K562 (cell line): ENCODE measurements around the gene NXF3. TPM values are rescaled to one million over a fixed set of nuclear protein-coding genes. Genes with fewer than 3 reads are reported as not detected.
"Not testable (repeated sequence)": the region's sequence is repeated elsewhere in the genome, so short reads cannot be mapped to it uniquely, and the experiment has no call there.

ENCODE experiments used
- ATAC-seq: fragments of 200-7000 bp; cut with Tn5 transposase; 3 replicates; pipeline ENCODE4 v1.9.1; 2020; ENCODE audit warnings: moderate library complexity
- BruUV-seq: library from RNA; stranded (reverse); fragments of 400-500 nt; replicated peaks from 2 replicates; lab custom pipeline; 2021; lab: Mats Ljungman, UMichigan
- CTCF ChIA-PET: fragments of 300-600 bp; formaldehyde crosslinking; extraction: SDS; loops from one replicate; lab custom pipeline; 2021; ENCODE audit warnings: low intra/inter-chr PET ratio; lab: Yijun Ruan, JAX
- POLR2A ChIA-PET: fragments of 300-600, 350-650 bp; sonication (Branson Sonifier 250); formaldehyde crosslinking; extraction: SDS; loops from one replicate; lab custom pipeline; 2021; ENCODE audit warnings: antibody characterized with exemption, inconsistent platforms; lab: Yijun Ruan, JAX
- DNase-seq, 4 experiments: peaks; one replicate each; pipeline versions ENCODE4 v3.0.0 to v3.0.0-alpha.2; 2011 to 2018; ENCODE audit warnings: low spot score in 3 of 4, mixed read lengths in 3 of 4; ENCODE audit errors: extremely low read depth in 1 of 4
- FAIRE-seq: peaks from 2 replicates; lab custom pipeline; 2011; peaks lifted over from hg19 to GRCh38; lab: Jason Lieb, UNC
- H2AFZ ChIP-seq: 2 replicates; pipeline ENCODE4 v1.6.0; 2011; ENCODE audit warnings: low read depth, low read length, control low read depth, inconsistent platforms
- H3K27ac ChIP-seq: fragments of 200-600 bp; 3 replicates; pipeline ENCODE4 v1.8.0; 2011; ENCODE audit warnings: low read depth, mild to moderate bottlenecking, control low read depth, inconsistent platforms, low read length, moderate library complexity, mixed read lengths; ENCODE audit errors: extremely low read depth
- H3K27me3 ChIP-seq, 2 experiments: fragments of 300-600 bp in 1 of 2; 2 replicates in 1 of 2; 3 replicates in 1 of 2; pipeline versions ENCODE4 v1.6.0 to v1.8.0; 2011; ENCODE audit warnings: inconsistent platforms in 2 of 2, low read length in 2 of 2, mild to moderate bottlenecking in 1 of 2, mixed read lengths in 1 of 2, moderate library complexity in 1 of 2; ENCODE audit not compliant: control insufficient read depth in 2 of 2, insufficient read depth in 2 of 2
- H3K36me3 ChIP-seq: fragments of 300-600 bp; 3 replicates; pipeline ENCODE4 v1.8.0; 2011; ENCODE audit warnings: mild to moderate bottlenecking, low read length, inconsistent platforms; ENCODE audit not compliant: control insufficient read depth, insufficient read depth
- H3K4me1 ChIP-seq, 2 experiments: fragments of 200-600 bp in 1 of 2; replicated peaks in 1 of 2; 2 replicates in 1 of 2; 3 replicates in 1 of 2; pipeline versions ENCODE4 v1.5.1 to v1.8.0; 2011; ENCODE audit warnings: inconsistent platforms in 2 of 2, low read length in 2 of 2, mild to moderate bottlenecking in 1 of 2, mixed read lengths in 1 of 2, moderate library complexity in 1 of 2; ENCODE audit not compliant: control insufficient read depth in 2 of 2, insufficient read depth in 2 of 2
- H3K4me2 ChIP-seq: 2 replicates; pipeline ENCODE4 v1.6.1; 2011; ENCODE audit warnings: low read length, control low read depth, inconsistent platforms, mixed read lengths; ENCODE audit not compliant: insufficient read depth
- H3K4me3 ChIP-seq: fragments of 200-600 bp; sonication (generic), shearing (Covaris generic); 2 replicates; pipeline ENCODE4 v1.5.1; 2016; ENCODE audit warnings: control low read depth, inconsistent platforms
- H3K79me2 ChIP-seq: fragments of 200-600 bp; 3 replicates; pipeline ENCODE4 v1.8.0; 2011; ENCODE audit warnings: low read length, inconsistent platforms; ENCODE audit not compliant: control insufficient read depth, insufficient read depth
- H3K9ac ChIP-seq, 2 experiments: 2 replicates each; pipeline versions ENCODE4 v1.6.0 to v1.6.1; 2011; ENCODE audit warnings: low read depth in 2 of 2, low read length in 2 of 2, control low read depth in 1 of 2, inconsistent platforms in 1 of 2, mild to moderate bottlenecking in 1 of 2, mixed read lengths in 1 of 2; ENCODE audit not compliant: insufficient read depth in 1 of 2
- H3K9me1 ChIP-seq: one replicate; pipeline ENCODE4 v1.6.0; 2011; ENCODE audit warnings: inconsistent platforms, mild to moderate bottlenecking, low read length, moderate library complexity; ENCODE audit not compliant: control insufficient read depth, insufficient read depth
- H3K9me3 ChIP-seq: replicated peaks from 2 replicates; pipeline ENCODE4 v1.5.1; 2011; ENCODE audit warnings: low read depth, low read length, inconsistent platforms; ENCODE audit not compliant: control insufficient read depth, insufficient read depth
- H4K20me1 ChIP-seq: replicated peaks from 2 replicates; pipeline ENCODE4 v1.6.1; 2011; ENCODE audit warnings: low read length, inconsistent platforms, mixed read lengths; ENCODE audit not compliant: control insufficient read depth, insufficient read depth
- MEF2D ChIP-seq: conservative IDR thresholded peaks from 2 replicates; pipeline ENCODE4 v1.6.1; 2016; ENCODE audit warnings: low read depth, missing genetic modification characterization, missing compliant biosample characterization
- NFE2L1 ChIP-seq: fragments of 450-650 bp; IDR thresholded peaks from 2 replicates; pipeline ENCODE4 v1.6.1; 2016; ENCODE audit warnings: missing genetic modification characterization, low read depth, mild to moderate bottlenecking, missing compliant biosample characterization, moderate library complexity, borderline replicate concordance
- RFX1 ChIP-seq: fragments of 450-650 bp; IDR thresholded peaks from 2 replicates; pipeline ENCODE4 v1.6.1; 2016; ENCODE audit warnings: mild to moderate bottlenecking, moderate library complexity
- ZNF384 ChIP-seq: IDR thresholded peaks from 2 replicates; pipeline ENCODE4 v1.6.1; 2012; ENCODE audit warnings: low read depth, low read length, improper control_type of control experiment
- WGBS: fragments of 100-300 bp; shearing (Covaris generic); methylation state at CpG from one replicate; pipeline ENCODE4 v1.1.6; 2016; ENCODE audit warnings: low coverage, mixed read lengths; ENCODE audit not compliant: insufficient coverage; ENCODE audit errors: missing lambda C conversion rate; 5-methylcytosine and 5-hydroxymethylcytosine counted together
- in situ Hi-C: fragments of 300-500 bp; cut with MboI; formaldehyde crosslinking; loops from 4 replicates; pipeline ENCODE4 v1.15.0; 2018; ENCODE audit warnings: inconsistent platforms, mixed read lengths
- intact Hi-C: fragments of 100-400 bp; cut with micrococcal nuclease; formaldehyde crosslinking; loops from 2 replicates; pipeline ENCODE4 v1.14.2; 2022
- polyA plus RNA-seq, 8 experiments: library from polyadenylated mRNA; depleted of rRNA in 4 of 8; stranded (reverse) in 5 of 8; unstranded in 3 of 8; fragments of >200 nt; fragmentation: Nextera tagmentation in 2 of 8; fragmentation: Illumina TruSeq in 1 of 8; extraction: Ambion mirVana in 2 of 8; extraction: Trizol in 1 of 8; gene quantifications; 2 replicates each; pipeline versions ENCODE4 v1.2.1 to v1.2.3, GENCODE V29; 2011 to 2014; ENCODE audit warnings: inconsistent platforms in 1 of 8, missing spikeins in 1 of 8
- total RNA-seq, 7 experiments: library from RNA; depleted of rRNA in 6 of 7; stranded (reverse); fragments of >200 nt in 6 of 7; fragmentation: Illumina TruSeq in 2 of 7; extraction: Trizol in 2 of 7; gene quantifications; 2 replicates each; pipeline versions ENCODE4 v1.2.1 to v1.2.3, GENCODE V29; 2011 to 2021; ENCODE audit warnings: low replicate concordance in 1 of 7
- TF ChIP-seq, protein P1 (sequence below): fragments of 250-450 bp; sonication (Bioruptor Pico); IDR thresholded peaks from 2 replicates; pipeline ENCODE4 v1.4.0; 2020
- TF ChIP-seq, protein P2 (sequence below): fragments of 450-650 bp; IDR thresholded peaks from 2 replicates; pipeline ENCODE4 v1.6.1; 2016

Gene NXF3
- total and polyA plus RNA-seq, 9 of the 15 experiments (the other 6 are each of a cell fraction or from before 2014, with no cell fraction given), result 0.18 to 0.40 (median 0.28) TPM; not detected in 2

DNA sequence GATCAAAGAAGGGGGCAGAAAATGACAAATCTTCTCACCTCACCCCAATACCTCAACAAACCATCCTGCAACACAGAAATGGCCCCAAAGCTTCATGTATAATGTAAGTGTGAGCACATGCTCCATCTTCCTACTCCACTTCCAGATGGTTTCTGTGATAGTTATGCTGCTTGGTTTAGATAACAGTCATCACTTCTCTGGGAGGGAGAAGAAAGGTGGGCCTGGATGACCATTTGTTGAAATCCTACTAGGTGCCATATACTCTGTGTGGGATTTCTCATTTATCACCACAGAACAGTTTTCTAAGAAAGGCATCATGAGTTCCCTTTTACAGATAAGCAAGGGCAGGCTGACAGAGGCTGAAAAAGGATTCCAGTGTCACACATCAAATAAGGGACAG, 31.3 kb upstream of the NXF3 start (continued):
- TF ChIP-seq, protein P1, sequence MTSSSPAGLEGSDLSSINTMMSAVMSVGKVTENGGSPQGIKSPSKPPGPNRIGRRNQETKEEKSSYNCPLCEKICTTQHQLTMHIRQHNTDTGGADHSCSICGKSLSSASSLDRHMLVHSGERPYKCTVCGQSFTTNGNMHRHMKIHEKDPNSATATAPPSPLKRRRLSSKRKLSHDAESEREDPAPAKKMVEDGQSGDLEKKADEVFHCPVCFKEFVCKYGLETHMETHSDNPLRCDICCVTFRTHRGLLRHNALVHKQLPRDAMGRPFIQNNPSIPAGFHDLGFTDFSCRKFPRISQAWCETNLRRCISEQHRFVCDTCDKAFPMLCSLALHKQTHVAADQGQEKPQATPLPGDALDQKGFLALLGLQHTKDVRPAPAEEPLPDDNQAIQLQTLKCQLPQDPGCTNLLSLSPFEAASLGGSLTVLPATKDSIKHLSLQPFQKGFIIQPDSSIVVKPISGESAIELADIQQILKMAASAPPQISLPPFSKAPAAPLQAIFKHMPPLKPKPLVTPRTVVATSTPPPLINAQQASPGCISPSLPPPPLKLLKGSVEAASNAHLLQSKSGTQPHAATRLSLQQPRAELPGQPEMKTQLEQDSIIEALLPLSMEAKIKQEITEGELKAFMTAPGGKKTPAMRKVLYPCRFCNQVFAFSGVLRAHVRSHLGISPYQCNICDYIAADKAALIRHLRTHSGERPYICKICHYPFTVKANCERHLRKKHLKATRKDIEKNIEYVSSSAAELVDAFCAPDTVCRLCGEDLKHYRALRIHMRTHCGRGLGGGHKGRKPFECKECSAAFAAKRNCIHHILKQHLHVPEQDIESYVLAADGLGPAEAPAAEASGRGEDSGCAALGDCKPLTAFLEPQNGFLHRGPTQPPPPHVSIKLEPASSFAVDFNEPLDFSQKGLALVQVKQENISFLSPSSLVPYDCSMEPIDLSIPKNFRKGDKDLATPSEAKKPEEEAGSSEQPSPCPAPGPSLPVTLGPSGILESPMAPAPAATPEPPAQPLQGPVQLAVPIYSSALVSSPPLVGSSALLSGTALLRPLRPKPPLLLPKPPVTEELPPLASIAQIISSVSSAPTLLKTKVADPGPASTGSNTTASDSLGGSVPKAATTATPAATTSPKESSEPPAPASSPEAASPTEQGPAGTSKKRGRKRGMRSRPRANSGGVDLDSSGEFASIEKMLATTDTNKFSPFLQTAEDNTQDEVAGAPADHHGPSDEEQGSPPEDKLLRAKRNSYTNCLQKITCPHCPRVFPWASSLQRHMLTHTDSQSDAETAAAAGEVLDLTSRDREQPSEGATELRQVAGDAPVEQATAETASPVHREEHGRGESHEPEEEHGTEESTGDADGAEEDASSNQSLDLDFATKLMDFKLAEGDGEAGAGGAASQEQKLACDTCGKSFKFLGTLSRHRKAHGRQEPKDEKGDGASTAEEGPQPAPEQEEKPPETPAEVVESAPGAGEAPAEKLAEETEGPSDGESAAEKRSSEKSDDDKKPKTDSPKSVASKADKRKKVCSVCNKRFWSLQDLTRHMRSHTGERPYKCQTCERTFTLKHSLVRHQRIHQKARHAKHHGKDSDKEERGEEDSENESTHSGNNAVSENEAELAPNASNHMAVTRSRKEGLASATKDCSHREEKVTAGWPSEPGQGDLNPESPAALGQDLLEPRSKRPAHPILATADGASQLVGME, result no peak
- TF ChIP-seq ZNF384, result no peak

DNA sequence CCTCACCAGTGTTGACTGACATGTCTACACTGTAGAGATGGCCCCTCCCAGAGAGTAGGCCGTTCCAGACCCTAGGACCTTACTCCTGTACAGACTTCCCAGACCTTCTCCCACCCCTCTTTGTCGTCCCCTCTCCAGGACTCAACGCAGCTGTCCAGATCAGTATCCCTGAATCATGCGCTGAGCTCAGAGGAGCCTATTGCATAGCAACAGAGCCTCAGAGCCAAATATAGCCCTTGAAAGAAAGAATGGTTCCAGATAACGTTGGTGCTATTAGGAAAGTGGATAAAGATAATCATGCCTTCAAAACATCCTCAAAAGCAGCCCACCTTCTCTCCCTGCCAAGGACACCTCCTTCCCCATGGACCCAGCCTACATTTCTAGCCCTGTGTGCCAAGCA, 27.8 kb upstream of the NXF3 start:
- DNase-seq (no peak), ATAC-seq (no peak), FAIRE-seq (no peak)
- WGBS, result 23% methylated on average over 5 of the region's 5 CpGs
- H2AFZ ChIP-seq, result no peak overlapping the region
- H3K27ac ChIP-seq, result no peak overlapping the region
- H3K79me2 ChIP-seq, result no peaks in the 10 kb centered on the region
- H3K4me2 ChIP-seq, result no peak overlapping the region
- no peaks in the 10 kb centered on the region for H3K9me3 ChIP-seq
- CTCF ChIA-PET, result no interaction called here
- H3K4me3 ChIP-seq, result no peak overlapping the region
- no peaks in the 10 kb centered on the region for H3K9me1 ChIP-seq
- TF ChIP-seq, protein P2, sequence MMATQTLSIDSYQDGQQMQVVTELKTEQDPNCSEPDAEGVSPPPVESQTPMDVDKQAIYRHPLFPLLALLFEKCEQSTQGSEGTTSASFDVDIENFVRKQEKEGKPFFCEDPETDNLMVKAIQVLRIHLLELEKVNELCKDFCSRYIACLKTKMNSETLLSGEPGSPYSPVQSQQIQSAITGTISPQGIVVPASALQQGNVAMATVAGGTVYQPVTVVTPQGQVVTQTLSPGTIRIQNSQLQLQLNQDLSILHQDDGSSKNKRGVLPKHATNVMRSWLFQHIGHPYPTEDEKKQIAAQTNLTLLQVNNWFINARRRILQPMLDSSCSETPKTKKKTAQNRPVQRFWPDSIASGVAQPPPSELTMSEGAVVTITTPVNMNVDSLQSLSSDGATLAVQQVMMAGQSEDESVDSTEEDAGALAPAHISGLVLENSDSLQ, result 0 out of 2 replicates have a peak, but pooled peaks have one; percentile 21
- TF ChIP-seq MEF2D (tag) (0 out of 2 replicates have a peak, but pooled peaks have one; percentile 51), RFX1 (peak; percentile 28; the same call in 1 of the 2 replicates), NFE2L1 (tag) (no peak)
- BruUV-seq, result no TSS peak
- no peaks in the 10 kb centered on the region for H3K27me3 ChIP-seq
- peaks cover 0 to 10% of the 10 kb centered on the region in 2 experiments; a peak in 3 of 5 replicates for H3K4me1 ChIP-seq
- H3K36me3 ChIP-seq, result no peaks in the 10 kb centered on the region
- POLR2A ChIA-PET, result no interaction called here
- intact Hi-C loops (no loop called here), in situ Hi-C loops (no loop called here)
- H3K9ac ChIP-seq, result no peak overlapping the region
- no peaks in the 10 kb centered on the region for H4K20me1 ChIP-seq

DNA sequence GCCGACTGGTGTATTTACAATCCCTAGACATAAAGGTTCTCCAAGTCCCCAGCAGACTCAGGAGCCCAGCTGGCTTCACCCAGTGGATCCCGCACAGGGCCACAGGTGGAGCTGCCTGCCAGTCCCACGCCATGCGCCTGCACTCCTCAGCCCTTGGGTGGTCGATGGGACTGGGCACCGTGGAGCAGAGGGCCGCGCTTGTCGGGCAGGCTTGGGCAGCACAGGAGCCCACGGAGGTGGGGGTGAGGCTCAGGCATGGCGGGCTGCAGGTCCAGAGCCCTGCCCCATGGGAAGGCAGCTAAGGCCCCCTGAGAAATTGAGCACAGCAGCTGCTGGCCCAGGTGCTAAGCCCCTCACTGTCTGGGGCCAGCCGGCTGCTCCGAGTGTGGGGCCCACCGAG, 24.0 kb upstream of the NXF3 start:
- 32% methylated on average over 10 of the region's 14 CpGs for WGBS
- H4K20me1 ChIP-seq, POLR2A ChIA-PET: not testable (repeated sequence)

More for the DNA sequence above, 24.0 kb upstream of the NXF3 start:
- H3K27me3 ChIP-seq, BruUV-seq, H3K9me3 ChIP-seq, H3K79me2 ChIP-seq, H3K4me3 ChIP-seq, FAIRE-seq, ATAC-seq, in situ Hi-C loops, H3K4me1 ChIP-seq, H3K36me3 ChIP-seq, H3K4me2 ChIP-seq, H3K9me1 ChIP-seq, CTCF ChIA-PET, DNase-seq, H3K27ac ChIP-seq, H3K9ac ChIP-seq, H2AFZ ChIP-seq, intact Hi-C loops: not testable (repeated sequence)
